Measurements from ENCODE around the gene FMO5.
"Not testable (repeated sequence)": the region's sequence is repeated elsewhere in the genome, so short reads cannot be mapped to it uniquely, and the experiment has no call there.

The FMO5 gene

GRCh38 chr1:147238925-147239820 lies 14.0 kb upstream of the FMO5 start:
- DNase-seq (ENCODE audit: low read depth): no peak

- DNase-seq (ENCODE audit: low read depth): no peak
Measured at GRCh38 chr1:147238053-147238902, 13.1 kb upstream of the FMO5 start.

DNA sequence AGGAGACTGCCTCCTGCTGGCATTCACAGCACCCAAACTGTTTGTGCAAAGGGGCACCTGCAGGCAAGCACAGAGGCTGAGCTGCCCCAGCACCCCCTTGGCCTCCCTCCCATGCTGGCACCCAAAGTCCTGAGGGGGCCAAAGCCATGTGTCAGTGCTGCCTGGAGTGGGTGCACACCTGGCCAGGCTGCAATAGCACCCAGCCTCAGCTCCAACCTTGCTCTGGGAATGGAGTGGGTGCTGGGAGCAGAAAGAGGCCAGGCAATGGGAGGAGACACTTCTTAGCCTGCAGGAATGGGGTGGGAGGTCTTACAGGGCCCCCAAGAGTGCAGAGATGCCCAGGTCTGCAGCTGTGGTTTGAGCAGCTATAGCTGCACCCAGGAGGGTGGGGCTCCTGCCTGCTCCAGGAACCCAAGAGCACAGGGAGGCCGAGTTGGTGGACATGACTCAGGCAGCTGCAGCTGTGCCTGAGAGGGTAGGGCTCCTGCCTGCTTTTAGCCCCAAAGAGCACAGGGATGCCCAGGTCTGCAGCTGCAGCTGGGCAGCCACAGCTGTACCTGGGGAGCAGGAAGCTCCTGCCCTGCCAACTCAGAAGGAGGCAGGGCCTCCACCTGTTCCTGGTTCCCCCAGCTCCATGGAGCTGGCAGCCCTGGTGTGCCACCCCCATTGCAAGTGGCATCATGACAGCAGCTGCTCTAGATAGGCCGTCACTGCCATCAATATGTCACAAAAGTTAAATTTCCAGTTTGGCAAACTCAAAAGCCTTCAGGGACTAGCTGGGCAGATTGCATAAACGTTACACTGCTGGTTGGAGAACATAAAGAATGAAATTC lies 12.0 kb upstream of the FMO5 start:
- DNase-seq (ENCODE audit: low read depth): no peak

DNA sequence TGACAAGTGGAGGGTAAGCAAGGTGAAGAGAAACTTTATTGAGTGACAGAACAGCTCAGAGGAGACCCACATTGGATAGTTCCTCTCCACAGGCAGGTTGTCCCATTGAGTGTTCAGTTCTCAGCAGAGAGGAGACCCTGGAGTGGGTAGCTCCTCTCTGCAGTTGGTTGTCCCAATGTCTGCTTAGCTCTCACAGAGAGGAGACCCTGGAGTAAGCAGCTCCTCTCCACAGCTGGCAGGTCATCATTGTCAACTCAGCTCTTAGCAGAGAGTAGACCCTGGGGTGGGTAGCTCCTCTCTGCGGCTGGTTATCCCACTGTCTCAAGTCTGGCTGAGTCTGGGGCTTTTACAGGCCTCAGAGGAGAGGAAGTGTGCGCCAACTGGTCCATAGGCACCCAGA lies 11.3 kb upstream of the FMO5 start:
- no peak for DNase-seq (ENCODE audit: low read depth)

GRCh38 chr1:147235822-147236221 lies 10.7 kb upstream of the FMO5 start:
- no peak for DNase-seq (ENCODE audit: low read depth)

DNA sequence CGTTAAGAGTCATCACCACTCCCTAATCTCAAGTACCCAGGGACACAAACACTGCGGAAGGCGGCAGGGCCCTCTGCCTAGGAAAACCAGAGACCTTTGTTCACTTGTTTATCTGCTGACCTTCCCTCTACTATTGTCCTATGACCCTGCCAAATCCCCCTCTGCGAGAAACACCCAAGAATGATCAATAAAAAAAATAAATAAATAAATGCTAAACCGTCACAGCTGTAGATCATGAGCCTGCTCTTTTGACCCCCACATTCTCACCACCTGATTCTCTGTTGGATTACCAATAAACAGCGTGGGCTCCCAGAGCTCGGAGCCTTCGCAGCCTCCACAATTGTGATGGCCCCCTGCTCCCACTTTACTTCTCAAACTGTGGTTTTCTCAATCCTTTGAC lies 8.8 kb upstream of the FMO5 start:
- DNase-seq (ENCODE audit: low read depth): not testable (repeated sequence)

GRCh38 chr1:147231032-147231431 lies 5.9 kb upstream of the FMO5 start:
- not testable (repeated sequence) for DNase-seq (ENCODE audit: low read depth)

DNA sequence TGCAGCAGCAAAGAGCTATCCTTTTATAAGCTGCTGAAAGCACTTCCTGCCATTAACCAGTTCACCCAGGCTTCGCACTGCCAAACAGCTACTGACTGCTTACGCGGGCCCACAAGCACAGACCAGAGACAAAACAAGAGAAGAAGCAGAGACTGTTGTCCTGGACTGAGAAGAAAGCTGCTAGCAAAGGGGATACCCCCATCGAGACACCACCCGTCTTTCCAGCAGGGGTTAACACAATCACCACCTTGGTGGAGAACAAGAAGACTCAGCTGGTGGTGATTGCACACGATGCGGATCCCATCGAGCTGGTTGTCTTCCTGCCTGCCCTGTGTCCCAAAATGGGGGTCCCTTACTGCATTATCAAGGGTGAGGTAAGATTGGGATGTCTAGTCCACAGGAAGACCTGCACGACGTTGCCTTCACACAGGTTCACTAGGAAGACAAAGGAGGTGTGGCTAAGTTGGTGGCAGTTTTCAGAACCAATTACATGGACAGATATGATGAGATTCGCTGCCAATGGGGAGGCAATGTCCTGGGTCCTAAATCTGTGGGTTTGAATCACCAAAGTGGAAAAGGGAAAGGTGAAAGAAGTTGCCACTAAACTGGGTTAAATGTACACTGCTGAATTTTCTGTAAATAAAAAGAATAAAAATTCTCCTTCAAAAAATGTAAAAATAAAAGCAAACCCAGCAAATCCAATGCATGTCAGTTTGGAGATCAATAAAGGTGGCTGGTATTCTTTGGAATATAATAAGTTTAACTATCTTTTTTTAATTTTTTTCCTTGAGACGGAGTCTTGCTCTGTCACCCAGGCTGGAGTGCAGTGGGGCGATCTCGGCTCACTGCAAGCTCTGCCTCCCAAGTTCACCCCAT lies 1.2 kb downstream of the FMO5 start:
- DNase-seq (ENCODE audit: low read depth): no peak

- DNase-seq (ENCODE audit: low read depth): no peak
Measured at GRCh38 chr1:147218606-147219005, 6.5 kb downstream of the FMO5 start.

GRCh38 chr1:147217141-147217540 lies 8.0 kb downstream of the FMO5 start:
- DNase-seq (ENCODE audit: low read depth): no peak

DNA sequence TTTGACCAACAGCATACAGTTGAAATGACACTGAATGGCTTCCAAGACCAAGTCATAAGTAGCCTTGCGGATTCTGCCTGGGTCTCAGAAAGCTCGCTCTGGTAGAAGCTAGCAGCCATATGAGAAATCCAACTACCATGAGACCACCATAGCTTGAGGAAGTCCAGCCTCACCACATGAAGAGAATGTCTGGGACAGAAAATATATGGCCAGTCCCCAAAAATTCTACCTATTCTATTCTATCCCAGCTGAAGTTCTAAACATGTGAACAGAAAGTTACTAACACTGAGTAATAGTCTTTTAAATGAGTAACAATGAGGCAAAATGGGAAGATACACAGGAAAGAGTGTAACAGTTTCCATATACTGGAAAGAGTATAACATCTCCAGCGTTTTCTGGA lies 9.0 kb downstream of the FMO5 start:
- no peak for DNase-seq (ENCODE audit: low read depth)

GRCh38 chr1:147215540-147215916 lies 9.6 kb downstream of the FMO5 start:
- no peak for DNase-seq (ENCODE audit: low read depth)

- no peak for DNase-seq (ENCODE audit: low read depth)
Measured at GRCh38 chr1:147214842-147215539, 10.1 kb downstream of the FMO5 start.

GRCh38 chr1:147214325-147214724 lies 10.8 kb downstream of the FMO5 start:
- DNase-seq (ENCODE audit: low read depth): no peak

- DNase-seq (ENCODE audit: low read depth): no peak
Measured at GRCh38 chr1:147213271-147213670, 11.9 kb downstream of the FMO5 start.

DNA sequence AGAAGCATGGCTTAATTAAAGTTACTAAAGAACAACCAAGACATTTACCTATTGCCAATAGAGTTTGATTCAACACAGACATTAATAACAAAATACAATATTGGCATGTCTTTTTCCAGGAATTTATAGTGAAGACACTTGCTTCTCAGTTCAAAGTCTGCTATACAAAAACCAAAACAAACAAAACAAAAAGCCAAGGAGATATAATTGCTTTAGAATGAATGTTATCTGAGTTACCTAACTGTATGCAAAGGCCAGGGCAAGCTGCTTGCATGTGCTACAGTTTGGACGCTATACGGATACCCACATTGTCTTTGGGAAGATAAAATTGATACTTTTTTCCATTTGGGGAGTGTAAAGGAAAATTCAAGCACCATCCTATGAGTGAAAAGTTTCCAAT lies 13.6 kb downstream of the FMO5 start:
- DNase-seq (ENCODE audit: low read depth): no peak

DNA sequence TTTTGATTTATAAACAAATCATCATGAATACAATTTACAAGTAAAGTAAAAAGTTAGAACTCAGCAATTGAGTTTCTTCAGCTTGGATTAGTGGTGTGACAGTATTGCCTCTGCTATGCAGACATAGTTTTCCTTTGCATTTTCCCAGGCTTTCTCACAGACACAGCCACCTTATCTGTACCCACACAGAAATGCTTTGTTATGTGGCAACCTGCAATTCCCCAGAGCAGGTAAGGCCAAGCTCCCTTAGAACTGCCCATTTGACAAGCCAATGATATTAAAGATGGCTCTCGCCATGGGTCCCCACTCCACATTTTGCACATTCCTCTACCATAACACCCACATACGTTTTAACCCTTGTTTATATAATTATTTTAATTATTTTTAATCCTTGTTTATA lies 14.2 kb downstream of the FMO5 start:
- no peak for DNase-seq (ENCODE audit: low read depth)

DNA sequence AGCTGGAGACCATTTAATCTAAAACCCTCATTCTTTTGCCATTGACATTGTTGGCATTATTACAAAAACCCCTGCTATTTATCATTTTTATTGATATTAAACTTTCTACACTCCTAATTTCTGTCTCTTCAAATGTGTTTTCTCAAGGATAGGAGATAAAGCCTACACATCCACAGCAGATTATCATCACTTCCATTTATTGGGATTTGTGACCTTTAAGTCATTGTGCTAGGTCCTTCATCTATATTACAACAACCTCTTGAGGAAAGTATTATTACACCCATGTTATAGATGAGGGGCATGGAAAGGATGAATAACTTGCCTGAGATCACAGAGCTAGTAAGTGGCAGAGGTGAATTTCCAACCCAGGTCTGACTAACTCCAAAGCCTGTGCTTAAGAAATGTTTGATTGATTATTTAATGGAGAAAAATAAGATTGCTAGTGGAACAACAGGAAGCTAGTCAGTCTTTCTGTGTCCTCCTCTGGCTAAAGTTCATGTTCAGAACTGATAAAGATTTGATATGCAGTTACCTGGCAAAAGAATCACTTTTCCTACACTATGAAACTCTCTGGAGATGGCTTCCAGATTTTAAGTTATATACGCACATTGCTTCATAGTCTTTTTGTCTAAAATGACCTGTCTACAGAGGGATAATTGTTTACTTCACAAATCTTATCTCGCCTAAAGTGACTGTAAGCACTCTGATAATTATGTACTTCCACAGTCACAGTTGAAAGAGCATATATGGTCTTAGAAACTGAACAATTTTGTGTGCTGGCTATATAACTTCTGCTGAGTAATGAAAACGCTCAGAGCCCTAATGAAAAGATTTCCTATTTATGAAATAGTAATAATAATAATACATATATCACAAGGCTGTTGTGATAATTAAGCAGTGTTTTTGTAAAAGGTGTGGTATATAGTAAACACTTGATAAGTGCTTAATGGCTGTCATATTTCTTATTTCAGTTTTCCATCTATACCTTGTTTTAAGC lies 15.0 kb downstream of the FMO5 start:
- DNase-seq (ENCODE audit: low read depth): no peak

DNA sequence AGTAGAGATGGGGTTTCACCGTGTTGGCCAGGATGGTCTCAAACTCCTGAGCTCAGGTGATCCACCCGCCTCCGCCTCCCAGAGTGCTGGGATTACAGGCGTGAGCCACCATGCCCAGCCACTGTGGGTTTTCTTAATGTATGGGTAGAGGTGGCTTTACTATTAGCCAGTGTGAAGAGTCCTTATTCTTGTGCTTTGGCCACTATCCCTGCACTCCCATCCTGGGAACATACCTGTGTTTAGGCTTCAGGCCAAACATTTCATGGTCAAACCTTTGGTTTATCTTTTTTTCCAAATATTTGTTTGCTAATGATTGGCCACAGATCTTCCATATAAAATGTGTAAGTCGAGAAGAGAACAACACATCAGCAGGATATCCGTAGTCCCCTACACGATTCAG lies 16.5 kb downstream of the FMO5 start:
- no peak for DNase-seq (ENCODE audit: low read depth)
